Upper lobe of left lung (tissue), 6 donors: ENCODE measurements around the gene IGFN1. TPM values are rescaled to one million over a fixed set of nuclear protein-coding genes. Genes with fewer than 3 reads are reported as not detected.

Experiments used
- ATAC-seq, 2 donors: fragments of 200-7000 bp; cut with Tn5 transposase; one replicate each; pipeline ENCODE4 v1.9.1; 2022; ENCODE audit warnings: mild to moderate bottlenecking in 2 of 2, moderate library complexity in 2 of 2; ENCODE audit not compliant: low FRiP score in 2 of 2
- DNase-seq, 2 donors: peaks; one replicate each; pipeline ENCODE4 v3.0.0-alpha.2; 2019 to 2020
- H3K27ac ChIP-seq, 4 donors: fragments of 200-600 bp; sonication (generic); one replicate each; pipeline ENCODE4 v1.5.1; 2016 to 2019
- H3K27me3 ChIP-seq, 4 donors: fragments of 200-600 bp; sonication (generic); one replicate each; pipeline ENCODE4 v1.5.1; 2017 to 2019
- H3K36me3 ChIP-seq, 4 donors: fragments of 200-600 bp; sonication (generic); one replicate each; pipeline ENCODE4 v1.5.1; 2016 to 2019
- H3K4me1 ChIP-seq, 4 donors: fragments of 200-600 bp; sonication (generic); one replicate each; pipeline ENCODE4 v1.5.1; 2018 to 2019
- H3K4me3 ChIP-seq, 4 donors: fragments of 200-600 bp; sonication (generic); one replicate each; pipeline ENCODE4 v1.5.1; 2017 to 2019; ENCODE audit warnings: mild to moderate bottlenecking in 2 of 4, moderate library complexity in 1 of 4
- H3K9me3 ChIP-seq, 4 donors: fragments of 200-600 bp; sonication (generic); one replicate each; pipeline ENCODE4 v1.5.1; 2018 to 2019
- EP300 ChIP-seq, 4 donors: sonication (generic); formaldehyde crosslinking; IDR thresholded peaks; one replicate each; pipeline ENCODE4 v1.5.1; 2017; ENCODE audit warnings: antibody characterized with exemption in 4 of 4, control low read depth in 2 of 4
- POLR2A ChIP-seq, 4 donors: fragments of 450-650 bp; IDR thresholded peaks; one replicate each; pipeline ENCODE4 v1.5.1; 2016 to 2017; ENCODE audit warnings: antibody characterized with exemption in 4 of 4, mild to moderate bottlenecking in 2 of 4
- POLR2AphosphoS5 ChIP-seq, 2 donors: sonication (generic); formaldehyde crosslinking; IDR thresholded peaks; one replicate each; pipeline ENCODE4 v1.5.1; 2017; ENCODE audit warnings: antibody characterized with exemption in 2 of 2
- WGBS, 2 donors: methylation state at CpG; one replicate each; pipeline ENCODE4 v1.1.5; 2017 to 2018; 5-methylcytosine and 5-hydroxymethylcytosine counted together
- total RNA-seq, 6 donors: library from RNA; depleted of rRNA in 4 of 6; stranded (reverse); fragments of >200 nt in 4 of 6; gene quantifications; one replicate each; pipeline versions ENCODE4 v1.1.0 to v1.2.1, GENCODE V29; 2016 to 2021
- TF ChIP-seq, protein P1 (sequence below), 6 experiments: fragments of 450-650 bp in 4 of 6; fragments of 200-600 bp in 2 of 6; sonication (generic) in 2 of 6; IDR thresholded peaks; one replicate each; pipeline ENCODE4 v1.5.1; 2016 to 2019; ENCODE audit warnings: antibody characterized with exemption in 6 of 6
- donor health status: DM: no; HTN: no; CAD: no; lungs with moderate emphysema.
- donor health status: DM: no; HTN: yes; CAD: no; lungs with severe emphysema.

IGFN1 gene
- total RNA-seq, 6 donors from 2014 or later = 0.11 to 6.3 (median 0.79) TPM; not detected in 2

DNA sequence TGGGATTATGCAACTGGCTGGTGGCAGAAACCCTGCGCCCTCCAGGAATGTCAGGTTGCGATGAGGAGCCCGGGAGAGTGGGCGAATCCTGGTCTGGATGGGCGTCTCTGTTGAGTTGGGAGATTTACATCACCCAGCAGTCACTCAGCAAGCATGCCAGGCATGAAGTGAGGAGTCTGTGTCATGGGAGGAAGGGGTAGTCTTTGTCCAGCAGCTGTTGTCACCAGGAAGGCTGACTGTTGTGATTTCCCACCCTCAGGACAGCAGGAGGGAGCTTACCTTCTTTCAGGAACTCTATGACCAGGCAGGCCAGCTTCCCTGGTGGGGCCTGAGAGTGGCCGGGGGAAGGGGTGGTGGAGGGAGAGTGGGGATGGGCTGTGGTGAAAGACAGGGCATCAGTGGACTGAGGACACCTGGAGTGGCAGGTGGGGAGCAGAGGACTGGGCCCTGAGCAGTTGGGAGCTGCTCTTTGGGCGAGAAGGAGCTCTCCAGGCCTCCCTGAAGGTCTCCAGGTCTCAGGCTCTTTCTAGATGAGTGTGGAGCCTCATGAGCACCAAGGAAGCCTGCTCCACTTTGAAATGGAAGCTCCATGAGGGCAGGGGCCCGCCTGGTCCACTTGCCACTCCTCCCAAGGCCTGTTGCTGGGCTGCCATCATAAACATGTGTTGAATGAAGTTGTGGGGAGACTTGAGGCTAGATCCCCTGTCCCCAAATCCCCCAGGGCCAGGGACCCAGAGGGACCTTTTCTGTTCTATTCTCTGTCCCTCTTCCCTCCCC is 71.3 kb downstream of the IGFN1 start:
- Histone ChIP-seq H3K9me3 (no peaks in the 10 kb centered on the region), H3K4me1 (peaks cover 11 to 13% (median 12%) of the 10 kb centered on the region in 4 donors), H3K36me3 (no peaks in the 10 kb centered on the region), H3K4me3 (no peak overlapping the region), H3K27ac (no peak overlapping the region), H3K27me3 (no peaks in the 10 kb centered on the region)
- ATAC-seq = no peak
- WGBS, 2 donors = 86 to 98% methylated on average over 6 to 8 of the region's 8 CpGs
- no peak for DNase-seq
- TF ChIP-seq POLR2A (IDR thresholded peaks at IDR 0.05) = no peak
- TF ChIP-seq, protein P1, sequence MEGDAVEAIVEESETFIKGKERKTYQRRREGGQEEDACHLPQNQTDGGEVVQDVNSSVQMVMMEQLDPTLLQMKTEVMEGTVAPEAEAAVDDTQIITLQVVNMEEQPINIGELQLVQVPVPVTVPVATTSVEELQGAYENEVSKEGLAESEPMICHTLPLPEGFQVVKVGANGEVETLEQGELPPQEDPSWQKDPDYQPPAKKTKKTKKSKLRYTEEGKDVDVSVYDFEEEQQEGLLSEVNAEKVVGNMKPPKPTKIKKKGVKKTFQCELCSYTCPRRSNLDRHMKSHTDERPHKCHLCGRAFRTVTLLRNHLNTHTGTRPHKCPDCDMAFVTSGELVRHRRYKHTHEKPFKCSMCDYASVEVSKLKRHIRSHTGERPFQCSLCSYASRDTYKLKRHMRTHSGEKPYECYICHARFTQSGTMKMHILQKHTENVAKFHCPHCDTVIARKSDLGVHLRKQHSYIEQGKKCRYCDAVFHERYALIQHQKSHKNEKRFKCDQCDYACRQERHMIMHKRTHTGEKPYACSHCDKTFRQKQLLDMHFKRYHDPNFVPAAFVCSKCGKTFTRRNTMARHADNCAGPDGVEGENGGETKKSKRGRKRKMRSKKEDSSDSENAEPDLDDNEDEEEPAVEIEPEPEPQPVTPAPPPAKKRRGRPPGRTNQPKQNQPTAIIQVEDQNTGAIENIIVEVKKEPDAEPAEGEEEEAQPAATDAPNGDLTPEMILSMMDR (IDR thresholded peaks at IDR 0.05) = no peak
- TF ChIP-seq POLR2AphosphoS5 (IDR thresholded peaks at IDR 0.05) = no peak
- no peak for TF ChIP-seq EP300 (IDR thresholded peaks at IDR 0.05)

DNA sequence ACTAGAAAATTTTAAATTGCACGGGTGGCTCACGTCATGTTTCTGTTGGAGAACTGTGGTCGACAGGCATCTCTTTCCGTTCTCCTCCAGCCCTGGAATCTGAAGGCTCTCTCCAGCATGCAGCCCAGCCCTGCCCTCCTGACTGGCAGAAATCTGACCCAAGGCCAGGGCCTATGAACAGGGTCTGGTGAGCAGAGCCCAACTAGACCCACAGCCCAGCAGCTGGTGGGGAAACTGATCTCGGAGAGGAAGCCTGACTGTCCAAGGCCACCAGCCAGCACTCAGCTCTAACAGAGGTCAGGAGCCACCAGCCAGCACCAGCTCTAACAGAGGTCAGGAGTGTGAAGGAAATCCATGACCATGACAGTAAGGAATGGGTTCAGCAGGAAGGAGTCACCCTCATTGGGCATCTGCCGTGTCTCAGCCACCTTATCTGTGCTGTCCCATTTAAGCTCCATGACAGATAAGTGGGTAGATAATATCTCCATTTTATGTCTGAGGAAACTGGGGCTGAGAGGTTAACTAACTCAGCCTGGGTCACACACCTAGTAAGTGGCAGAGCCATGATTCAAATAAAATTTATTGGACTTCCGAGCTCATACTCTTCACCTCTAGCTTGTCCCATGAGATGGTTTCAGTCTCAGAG is 72.5 kb downstream of the IGFN1 start:
- DNase-seq = no peak
- H3K36me3 ChIP-seq = no peaks in the 10 kb centered on the region
- 94 to 96% methylated on average over 5 to 7 of the region's 7 CpGs for WGBS, 2 donors
- H3K4me1 ChIP-seq = peaks cover 11 to 13% (median 12%) of the 10 kb centered on the region in 4 donors
- no peak overlapping the region for H3K27ac ChIP-seq
- no peak overlapping the region for H3K4me3 ChIP-seq
- TF ChIP-seq EP300 (IDR thresholded peaks at IDR 0.05) (no peak), POLR2A (IDR thresholded peaks at IDR 0.05) (no peak), POLR2AphosphoS5 (IDR thresholded peaks at IDR 0.05) (no peak)
- TF ChIP-seq, protein P1 (IDR thresholded peaks at IDR 0.05) = no peak
- no peaks in the 10 kb centered on the region for H3K9me3 ChIP-seq
- no peak for ATAC-seq
- no peaks in the 10 kb centered on the region for H3K27me3 ChIP-seq

DNA sequence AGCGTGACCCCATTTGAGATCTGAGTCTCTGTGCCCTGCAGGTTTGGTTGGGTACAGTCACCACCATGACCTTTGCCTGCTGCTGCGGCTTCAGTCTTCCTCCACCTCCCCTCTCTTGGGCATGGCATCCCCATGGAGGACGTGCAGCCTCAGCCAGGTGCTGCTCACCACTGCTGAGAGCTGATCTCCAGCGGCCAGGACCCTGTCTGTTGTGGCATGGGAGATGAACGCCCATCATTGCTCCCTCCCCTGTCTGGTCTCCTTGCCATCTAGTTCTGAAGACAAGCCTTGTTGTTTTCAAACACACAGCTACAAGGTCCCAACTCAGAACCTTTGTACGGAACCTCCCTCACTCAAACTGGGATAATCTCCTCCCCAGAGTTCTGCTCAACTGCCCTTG is 73.4 kb downstream of the IGFN1 start:
- no peak overlapping the region for H3K4me3 ChIP-seq
- no peak overlapping the region for H3K27ac ChIP-seq
- ATAC-seq (no peak), DNase-seq (no peak)
- 91 to 95% methylated on average over 4 to 6 of the region's 6 CpGs for WGBS, 2 donors
- H3K4me1 ChIP-seq = peaks cover 11 to 19% (median 12%) of the 10 kb centered on the region in 4 donors
- TF ChIP-seq EP300 (IDR thresholded peaks at IDR 0.05) (no peak), POLR2A (IDR thresholded peaks at IDR 0.05) (no peak), POLR2AphosphoS5 (IDR thresholded peaks at IDR 0.05) (no peak)
- TF ChIP-seq, protein P1 (IDR thresholded peaks at IDR 0.05) = no peak
- no peaks in the 10 kb centered on the region for H3K36me3 ChIP-seq
- no peaks in the 10 kb centered on the region for H3K9me3 ChIP-seq
- H3K27me3 ChIP-seq = no peaks in the 10 kb centered on the region

DNA sequence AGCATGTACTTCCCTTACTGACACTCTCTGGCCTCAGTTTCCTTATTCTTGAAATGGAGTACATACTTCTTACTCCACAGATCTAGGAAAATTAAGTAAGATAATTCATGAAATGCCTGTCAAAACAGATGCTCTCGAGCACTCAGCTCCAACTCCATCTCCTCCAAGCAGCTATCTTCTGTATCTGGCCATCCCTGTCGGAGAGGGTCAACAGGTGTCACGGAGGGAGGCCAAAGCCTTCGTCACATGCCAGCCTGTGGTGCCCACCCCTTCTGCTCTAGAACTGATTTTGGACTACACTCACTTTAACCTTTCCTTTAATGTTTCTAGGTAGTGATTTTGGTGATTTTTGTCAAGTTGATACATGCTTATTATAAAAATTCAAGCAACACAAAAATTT is 73.9 kb downstream of the IGFN1 start:
- DNase-seq (no peak), ATAC-seq (no peak)
- no peaks in the 10 kb centered on the region for H3K9me3 ChIP-seq
- WGBS, 2 donors = 84 to 87% methylated on average over 4 of the region's 4 CpGs
- no peak overlapping the region for H3K4me3 ChIP-seq
- no peak overlapping the region for H3K27ac ChIP-seq
- no peak for TF ChIP-seq EP300 (IDR thresholded peaks at IDR 0.05)
- TF ChIP-seq, protein P1 (IDR thresholded peaks at IDR 0.05) = no peak
- TF ChIP-seq POLR2A (IDR thresholded peaks at IDR 0.05) = no peak
- no peak for TF ChIP-seq POLR2AphosphoS5 (IDR thresholded peaks at IDR 0.05)
- no peaks in the 10 kb centered on the region for H3K36me3 ChIP-seq
- H3K4me1 ChIP-seq = peaks cover 8 to 14% (median 9%) of the 10 kb centered on the region in 4 donors
- H3K27me3 ChIP-seq = no peaks in the 10 kb centered on the region
